Bronchial epithelial cell (primary cell): ENCODE data around the gene IFFO2. TPM values are rescaled to one million over a fixed set of nuclear protein-coding genes. Genes with fewer than 3 reads are reported as not detected.

Experiments
- DNase-seq: peaks from one replicate; pipeline ENCODE4 v3.0.0-alpha.2; 2010; ENCODE audit warnings: low read depth
- FAIRE-seq: peaks from 2 replicates; lab custom pipeline; 2011; peaks lifted over from hg19 to GRCh38; lab: Jason Lieb, UNC
- H3K27me3 ChIP-seq: 2 replicates; pipeline ENCODE4 v1.5.1; 2011; ENCODE audit warnings: low read length; ENCODE audit not compliant: control insufficient read depth, insufficient read depth
- H3K36me3 ChIP-seq: 2 replicates; pipeline ENCODE4 v1.5.1; 2011; ENCODE audit warnings: low read length; ENCODE audit not compliant: control insufficient read depth, insufficient read depth
- H3K4me3 ChIP-seq: 2 replicates; pipeline ENCODE4 v1.5.1; 2011; ENCODE audit warnings: mild to moderate bottlenecking, low read depth, low read length, control low read depth
- CTCF ChIP-seq: IDR thresholded peaks from 2 replicates; pipeline ENCODE4 v1.5.1; 2011; ENCODE audit warnings: mild to moderate bottlenecking, moderate library complexity, low read length, control low read depth, inconsistent platforms; ENCODE audit not compliant: insufficient read depth, severe bottlenecking
- total RNA-seq: library from RNA; depleted of rRNA; stranded (reverse); fragments of >200 nt; gene quantifications from 2 replicates; pipeline ENCODE4 v1.2.1, GENCODE V29; 2014

The IFFO2 gene
- total RNA-seq, 1 donor from 2014 or later = 11.8 TPM

- Histone ChIP-seq H3K27me3 (no peaks in the 10 kb centered on the region), H3K36me3 (peaks cover 35% of the 10 kb centered on the region), H3K4me3 (no peak overlapping the region)
- TF ChIP-seq CTCF = no peak
- FAIRE-seq (no peak), DNase-seq (no peak)
Measured at GRCh38 chr1:18919197-18919905, 37.1 kb downstream of the IFFO2 start.

- TF ChIP-seq CTCF = no peak
- Histone ChIP-seq H3K4me3 (no peak overlapping the region), H3K36me3 (peaks cover 35% of the 10 kb centered on the region), H3K27me3 (no peaks in the 10 kb centered on the region)
- DNase-seq (no peak), FAIRE-seq (no peak)
Measured at GRCh38 chr1:18918417-18918816, 38.1 kb downstream of the IFFO2 start.

GRCh38 chr1:18917071-18917799 lies 39.2 kb downstream of the IFFO2 start:
- no peak for TF ChIP-seq CTCF
- DNase-seq (no peak), FAIRE-seq (no peak)
- H3K36me3 ChIP-seq = peaks cover 42% of the 10 kb centered on the region
- H3K4me3 ChIP-seq = no peak overlapping the region
- no peaks in the 10 kb centered on the region for H3K27me3 ChIP-seq

- no peak for FAIRE-seq
- TF ChIP-seq CTCF = no peak
- Histone ChIP-seq H3K36me3 (peaks cover 47% of the 10 kb centered on the region), H3K27me3 (no peaks in the 10 kb centered on the region), H3K4me3 (no peak overlapping the region)
- DNase-seq = no peak
Measured at GRCh38 chr1:18915341-18915740, 41.1 kb downstream of the IFFO2 start.

- H3K4me3 ChIP-seq = no peak overlapping the region
Measured at GRCh38 chr1:18913065-18913835, 43.2 kb downstream of the IFFO2 start.

More at GRCh38 chr1:18913065-18913835, 43.2 kb downstream of the IFFO2 start:
- Histone ChIP-seq H3K27me3 (no peaks in the 10 kb centered on the region), H3K36me3 (peaks cover 56% of the 10 kb centered on the region)
- FAIRE-seq = no peak
- peak; percentile 100 for TF ChIP-seq CTCF
- DNase-seq = peak; percentile 42
